ENCODE measurements around the gene FHIP1B. TPM values are rescaled to one million over a fixed set of nuclear protein-coding genes. Genes with fewer than 3 reads are reported as not detected.

The FHIP1B gene
- total RNA-seq, 2 experiments from 2014 or later, result 17.3 to 19.9 TPM

- ATAC-seq, result no peak
- Mint-ChIP-seq H3K27me3 (no peaks in the 10 kb centered on the region), H3K36me3 (peaks cover 23% of the 10 kb centered on the region), H3K4me1 (peaks cover 35% of the 10 kb centered on the region), H3K9me3 (ENCODE audit: low read depth) (no peaks in the 10 kb centered on the region), H3K4me3 (no peak within 1 kb of the TSS), H3K27ac (no peak within 1 kb of the TSS)
- CTCF ChIA-PET, result interaction anchor here (2.4 kb wide), 1 partner anchor 11 kb away, joined by 6 read pairs; no protein-coding TSS in a partner anchor
- DNase-seq, result no peak
Measured at GRCh38 chr11:6205366-6205765, 29.1 kb downstream of the FHIP1B start, which contains the start of gene C11orf42. TSS of gene C11orf42 (plus strand) at chr11:6205557. CDS start at chr11:6205616, 59 bp downstream.

GRCh38 chr11:6204706-6205105 is 29.7 kb downstream of the FHIP1B start:
- Mint-ChIP-seq H3K4me1 (peaks cover 35% of the 10 kb centered on the region), H3K27me3 (no peaks in the 10 kb centered on the region), H3K4me3 (no peak overlapping the region), H3K36me3 (peaks cover 25% of the 10 kb centered on the region), H3K27ac (no peak overlapping the region), H3K9me3 (ENCODE audit: low read depth) (no peaks in the 10 kb centered on the region)
- DNase-seq (no peak), ATAC-seq (no peak)
- CTCF ChIA-PET, result no interaction called here

GRCh38 chr11:6203327-6203726 is 31.1 kb downstream of the FHIP1B start:
- no peak overlapping the region for H3K27ac Mint-ChIP-seq
- H3K27me3 Mint-ChIP-seq, result peaks cover 2% of the 10 kb centered on the region
- no peak for DNase-seq
- CTCF ChIA-PET, result no interaction called here
- H3K4me3 Mint-ChIP-seq, result no peak overlapping the region
- peak; percentile 56 for ATAC-seq
- H3K36me3 Mint-ChIP-seq, result peaks cover 19% of the 10 kb centered on the region
- H3K4me1 Mint-ChIP-seq, result peaks cover 35% of the 10 kb centered on the region
- H3K9me3 Mint-ChIP-seq (ENCODE audit: low read depth), result no peaks in the 10 kb centered on the region

- Mint-ChIP-seq H3K27ac (no peak overlapping the region), H3K4me1 (peaks cover 40% of the 10 kb centered on the region), H3K27me3 (peaks cover 3% of the 10 kb centered on the region), H3K4me3 (no peak overlapping the region), H3K36me3 (peaks cover 19% of the 10 kb centered on the region), H3K9me3 (ENCODE audit: low read depth) (no peaks in the 10 kb centered on the region)
- ATAC-seq (no peak), DNase-seq (no peak)
- CTCF ChIA-PET, result interaction anchor here (1.1 kb wide), 1 partner anchor 12 kb away, joined by 3 read pairs; no protein-coding TSS in a partner anchor
Measured at GRCh38 chr11:6202041-6202440, 32.4 kb downstream of the FHIP1B start.

GRCh38 chr11:6201481-6201880 is 33.0 kb downstream of the FHIP1B start:
- DNase-seq (no peak), ATAC-seq (peak; percentile 25)
- Mint-ChIP-seq H3K4me1 (peaks cover 45% of the 10 kb centered on the region), H3K27ac (no peak overlapping the region), H3K4me3 (no peak overlapping the region), H3K27me3 (peaks cover 3% of the 10 kb centered on the region), H3K9me3 (ENCODE audit: low read depth) (no peaks in the 10 kb centered on the region), H3K36me3 (peaks cover 19% of the 10 kb centered on the region)
- CTCF ChIA-PET, result interaction anchor here (0.6 to 1.1 kb wide), 2 partner anchors 12 to 13 kb away, joined by 3 read pairs; no protein-coding TSS in a partner anchor

- H3K27me3 Mint-ChIP-seq, result peaks cover 3% of the 10 kb centered on the region
- H3K4me1 Mint-ChIP-seq, result peaks cover 50% of the 10 kb centered on the region
- ATAC-seq (no peak), DNase-seq (no peak)
- H3K9me3 Mint-ChIP-seq (ENCODE audit: low read depth), result no peaks in the 10 kb centered on the region
- H3K36me3 Mint-ChIP-seq, result peaks cover 21% of the 10 kb centered on the region
- CTCF ChIA-PET, result interaction anchor here (0.6 kb wide), 1 partner anchor 13 kb away, joined by 3 read pairs; no protein-coding TSS in a partner anchor
- no peak overlapping the region for H3K27ac Mint-ChIP-seq
- H3K4me3 Mint-ChIP-seq, result no peak overlapping the region
Measured at GRCh38 chr11:6200975-6201374, 33.5 kb downstream of the FHIP1B start.

- CTCF ChIA-PET, result no interaction called here
- no peak within 1 kb of the TSS for H3K4me3 Mint-ChIP-seq
- ATAC-seq (no peak), DNase-seq (no peak)
- no peak within 1 kb of the TSS for H3K27ac Mint-ChIP-seq
- H3K4me1 Mint-ChIP-seq, result peaks cover 58% of the 10 kb centered on the region
- no peaks in the 10 kb centered on the region for H3K9me3 Mint-ChIP-seq (ENCODE audit: low read depth)
- peaks cover 3% of the 10 kb centered on the region for H3K27me3 Mint-ChIP-seq
- peaks cover 16% of the 10 kb centered on the region for H3K36me3 Mint-ChIP-seq
Measured at GRCh38 chr11:6199174-6199810, 35.1 kb downstream of the FHIP1B start, which contains the start of gene OR52W1. TSS of gene OR52W1 (plus strand) at chr11:6199224. CDS start at chr11:6199224, 0 bp downstream.

GRCh38 chr11:6197466-6198200 is 36.8 kb downstream of the FHIP1B start:
- no peak overlapping the region for H3K4me3 Mint-ChIP-seq
- peaks cover 3% of the 10 kb centered on the region for H3K27me3 Mint-ChIP-seq
- H3K9me3 Mint-ChIP-seq (ENCODE audit: low read depth), result no peaks in the 10 kb centered on the region
- H3K4me1 Mint-ChIP-seq, result peaks cover 47% of the 10 kb centered on the region
- H3K36me3 Mint-ChIP-seq, result peaks cover 8% of the 10 kb centered on the region
- no peak overlapping the region for H3K27ac Mint-ChIP-seq
- CTCF ChIA-PET, result interaction anchor here (1.7 kb wide), 1 partner anchor 55 kb away, joined by 5 read pairs; no protein-coding TSS in a partner anchor
- ATAC-seq (no peak), DNase-seq (no peak)

GRCh38 chr11:6196396-6196795 is 38.0 kb downstream of the FHIP1B start:
- H3K9me3 Mint-ChIP-seq (ENCODE audit: low read depth), result no peaks in the 10 kb centered on the region
- ATAC-seq (peak; percentile 89), DNase-seq (peak; percentile 57)
- CTCF ChIA-PET, result interaction anchor here (1.7 kb wide), 1 partner anchor 56 kb away, joined by 5 read pairs; no protein-coding TSS in a partner anchor
- H3K27me3 Mint-ChIP-seq, result peaks cover 7% of the 10 kb centered on the region
- no peak overlapping the region for H3K4me3 Mint-ChIP-seq
- peaks cover 7% of the 10 kb centered on the region for H3K36me3 Mint-ChIP-seq
- H3K4me1 Mint-ChIP-seq, result peaks cover 38% of the 10 kb centered on the region
- H3K27ac Mint-ChIP-seq, result peak overlapping the region; percentile 52

GRCh38 chr11:6194065-6194581 is 40.3 kb downstream of the FHIP1B start:
- H3K4me3 Mint-ChIP-seq, result no peak overlapping the region
- DNase-seq (no peak), ATAC-seq (no peak)
- H3K9me3 Mint-ChIP-seq (ENCODE audit: low read depth), result no peaks in the 10 kb centered on the region
- peaks cover 31% of the 10 kb centered on the region for H3K4me1 Mint-ChIP-seq
- CTCF ChIA-PET, result no interaction called here
- peaks cover 7% of the 10 kb centered on the region for H3K27me3 Mint-ChIP-seq
- peaks cover 3% of the 10 kb centered on the region for H3K36me3 Mint-ChIP-seq
- no peak overlapping the region for H3K27ac Mint-ChIP-seq

- ATAC-seq, result no peak
- no peak overlapping the region for H3K27ac Mint-ChIP-seq
- CTCF ChIA-PET, result interaction anchor here (0.9 to 1.7 kb wide), 2 partner anchors 41 to 59 kb away, joined by 3 to 4 read pairs; no protein-coding TSS in a partner anchor
Measured at GRCh38 chr11:6191742-6192141, 42.7 kb downstream of the FHIP1B start.

GRCh38 chr11:6175440-6175839 is 59.0 kb downstream of the FHIP1B start:
- no peaks in the 10 kb centered on the region for H3K4me1 Mint-ChIP-seq
- CTCF ChIA-PET, result no interaction called here
- H3K36me3 Mint-ChIP-seq, result no peaks in the 10 kb centered on the region
- DNase-seq (no peak), ATAC-seq (no peak)
- peaks cover 9% of the 10 kb centered on the region for H3K27me3 Mint-ChIP-seq
- H3K4me3 Mint-ChIP-seq, result no peak overlapping the region
- no peaks in the 10 kb centered on the region for H3K9me3 Mint-ChIP-seq (ENCODE audit: low read depth)
- no peak overlapping the region for H3K27ac Mint-ChIP-seq

More at GRCh38 chr11:6191742-6192141, 42.7 kb downstream of the FHIP1B start:
- no peaks in the 10 kb centered on the region for H3K9me3 Mint-ChIP-seq (ENCODE audit: low read depth)
- DNase-seq, result no peak
- H3K4me3 Mint-ChIP-seq, result no peak overlapping the region
- peaks cover 4% of the 10 kb centered on the region for H3K27me3 Mint-ChIP-seq
- H3K36me3 Mint-ChIP-seq, result peaks cover 3% of the 10 kb centered on the region
- H3K4me1 Mint-ChIP-seq, result peaks cover 23% of the 10 kb centered on the region

GRCh38 chr11:6170226-6170625 is 64.2 kb downstream of the FHIP1B start, which contains the start of gene OR52B2:
TSS of gene OR52B2 (minus strand) at chr11:6170326. CDS start at chr11:6170326, 0 bp downstream.
- ATAC-seq (no peak), DNase-seq (no peak)
- Mint-ChIP-seq H3K27ac (no peak within 1 kb of the TSS), H3K4me3 (no peak within 1 kb of the TSS), H3K36me3 (no peaks in the 10 kb centered on the region), H3K4me1 (no peaks in the 10 kb centered on the region), H3K27me3 (peaks cover 19% of the 10 kb centered on the region), H3K9me3 (ENCODE audit: low read depth) (no peaks in the 10 kb centered on the region)
- CTCF ChIA-PET, result no interaction called here

Data from activated CD8-positive, alpha-beta memory T cell treated with anti-CD3 and anti-CD28 coated beads, Interleukin-2, amount 10 ng/mL, durations not matched to agents 7 days and 5 days (primary cell).